Keratinocyte (primary cell): ENCODE results near the gene RFX3.

Experiments
- EZH2 ChIP-seq: IDR thresholded peaks from one replicate; pipeline ENCODE4 v1.6.1; 2012; ENCODE audit warnings: inconsistent platforms, mild to moderate bottlenecking, low read length, moderate library complexity
- TF ChIP-seq, protein P1 (sequence below), 3 experiments: IDR thresholded peaks in 1 of 3; conservative IDR thresholded peaks in 1 of 3; optimal IDR thresholded peaks in 1 of 3; 2 replicates in 2 of 3; 3 replicates in 1 of 3; pipeline versions ENCODE3 to v1.5.1; 2011; ENCODE audit warnings: low read length in 3 of 3, mild to moderate bottlenecking in 3 of 3, moderate library complexity in 2 of 3, control low read depth in 1 of 3, inconsistent platforms in 1 of 3; ENCODE audit not compliant: insufficient read depth in 2 of 3; ENCODE audit errors: extremely low read depth in 1 of 3

DNA sequence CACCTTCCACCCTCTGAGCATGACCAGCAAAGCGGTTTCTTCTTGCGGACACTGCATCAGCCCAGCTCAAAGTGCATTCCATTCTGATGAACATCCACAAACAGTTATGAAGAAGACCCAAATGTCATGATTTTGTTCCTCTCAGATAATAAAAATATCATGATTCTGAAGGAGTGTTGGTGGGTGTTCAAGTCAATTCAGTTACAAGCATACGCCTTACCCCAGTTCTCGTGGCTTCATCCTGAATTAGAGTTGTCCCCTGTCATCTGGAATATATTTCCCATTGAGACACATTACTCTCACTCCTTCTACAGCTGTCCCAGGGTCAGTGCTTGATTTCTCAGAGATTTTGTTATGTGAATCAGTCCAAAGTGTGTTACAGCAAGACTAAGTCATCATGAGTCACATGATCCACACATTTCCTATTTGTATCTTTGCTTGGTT is 325.4 kb downstream of the RFX3 start:
- TF ChIP-seq, protein P1, sequence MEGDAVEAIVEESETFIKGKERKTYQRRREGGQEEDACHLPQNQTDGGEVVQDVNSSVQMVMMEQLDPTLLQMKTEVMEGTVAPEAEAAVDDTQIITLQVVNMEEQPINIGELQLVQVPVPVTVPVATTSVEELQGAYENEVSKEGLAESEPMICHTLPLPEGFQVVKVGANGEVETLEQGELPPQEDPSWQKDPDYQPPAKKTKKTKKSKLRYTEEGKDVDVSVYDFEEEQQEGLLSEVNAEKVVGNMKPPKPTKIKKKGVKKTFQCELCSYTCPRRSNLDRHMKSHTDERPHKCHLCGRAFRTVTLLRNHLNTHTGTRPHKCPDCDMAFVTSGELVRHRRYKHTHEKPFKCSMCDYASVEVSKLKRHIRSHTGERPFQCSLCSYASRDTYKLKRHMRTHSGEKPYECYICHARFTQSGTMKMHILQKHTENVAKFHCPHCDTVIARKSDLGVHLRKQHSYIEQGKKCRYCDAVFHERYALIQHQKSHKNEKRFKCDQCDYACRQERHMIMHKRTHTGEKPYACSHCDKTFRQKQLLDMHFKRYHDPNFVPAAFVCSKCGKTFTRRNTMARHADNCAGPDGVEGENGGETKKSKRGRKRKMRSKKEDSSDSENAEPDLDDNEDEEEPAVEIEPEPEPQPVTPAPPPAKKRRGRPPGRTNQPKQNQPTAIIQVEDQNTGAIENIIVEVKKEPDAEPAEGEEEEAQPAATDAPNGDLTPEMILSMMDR (optimal IDR thresholded peaks at IDR 0.05 in 1 of 3, IDR thresholded peaks at IDR 0.05 in 1 of 3, conservative IDR thresholded peaks at IDR 0.05 in 1 of 3; ENCODE audit: extremely low read depth in 1 of 3, insufficient read depth in 2 of 3, low read length in 3 of 3), result no peak
- TF ChIP-seq EZH2, result no peak
